GM12872 (cell line): Measurements from ENCODE around the gene ADCY10.
A peak's percentile ranks its signal among the peaks of the same experiment; 100 is the strongest.

ENCODE experiments used
- CTCF ChIP-seq: IDR thresholded peaks from 3 replicates; pipeline ENCODE4 v1.5.1; 2011; ENCODE audit warnings: low read depth, mild to moderate bottlenecking, low read length, moderate library complexity; ENCODE audit not compliant: insufficient read depth

The ADCY10 gene

GRCh38 chr1:167880580-167881021, 33.3 kb downstream of the ADCY10 start:
- no peak for TF ChIP-seq CTCF

- no peak for TF ChIP-seq CTCF
Observed at GRCh38 chr1:167879508-167879907, 34.4 kb downstream of the ADCY10 start.

- peak; percentile 23; the same call in 1 of the 3 replicates for TF ChIP-seq CTCF
Observed at GRCh38 chr1:167878372-167879160, 35.4 kb downstream of the ADCY10 start.

DNA sequence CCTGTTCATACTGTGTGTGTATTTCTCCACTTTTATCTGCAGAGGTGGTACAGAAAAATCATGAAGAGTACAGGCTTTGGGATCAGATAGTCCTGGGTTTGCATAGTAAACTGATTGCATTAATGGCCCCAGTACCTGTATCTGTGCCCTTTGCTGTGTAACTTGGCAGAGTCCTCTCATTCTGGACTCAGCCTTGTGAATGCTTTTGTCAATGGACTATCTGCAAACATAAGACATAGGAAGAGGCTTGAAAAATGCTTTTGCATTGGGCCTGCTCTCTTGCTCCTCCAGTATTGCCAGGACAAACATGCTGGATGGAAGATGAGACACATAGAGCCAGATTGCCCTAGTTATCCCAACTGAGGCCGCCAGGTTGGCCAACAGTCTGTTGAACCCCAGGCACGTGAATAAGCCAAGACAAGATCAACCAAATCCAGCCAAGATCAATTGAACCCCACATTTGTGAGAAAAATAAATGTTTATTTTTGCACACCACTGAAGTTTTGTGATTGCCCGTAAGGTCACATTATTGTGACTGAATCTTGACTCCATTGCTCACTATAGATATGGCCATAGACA, 37.2 kb downstream of the ADCY10 start:
- TF ChIP-seq CTCF, result no peak

- no peak for TF ChIP-seq CTCF
Observed at GRCh38 chr1:167871331-167871730, 42.6 kb downstream of the ADCY10 start.

- TF ChIP-seq CTCF, result no peak
Observed at GRCh38 chr1:167864392-167865032, 49.4 kb downstream of the ADCY10 start.

DNA sequence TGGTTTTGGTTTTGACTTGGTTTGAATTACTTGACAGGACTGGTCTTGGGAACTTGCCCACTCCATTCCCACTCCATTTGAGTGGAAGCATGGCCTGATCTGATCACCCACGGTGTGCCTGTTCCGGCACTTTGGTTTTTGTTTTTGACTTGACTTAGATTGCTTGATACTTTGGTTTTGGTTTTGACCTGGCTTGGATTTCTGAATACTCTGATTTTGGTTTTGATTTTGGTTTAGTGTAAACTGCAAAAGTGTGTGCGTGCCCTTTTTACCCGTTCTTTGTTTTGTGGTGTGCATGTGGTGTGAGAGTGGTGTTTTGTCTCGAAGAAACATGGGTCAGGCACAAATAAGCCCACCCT, 50.0 kb downstream of the ADCY10 start:
- TF ChIP-seq CTCF, result no peak
